ENCODE results near the gene ENOSF1. TPM values are rescaled to one million over a fixed set of nuclear protein-coding genes. Genes with fewer than 3 reads are reported as not detected.

ENOSF1 gene
- total RNA-seq, 2 experiments from 2014 or later, result 37.8 to 40.1 TPM

- Mint-ChIP-seq H3K9me3 (no peaks in the 10 kb centered on the region), H3K27me3 (peaks cover 61% of the 10 kb centered on the region), H3K4me3 (no peak overlapping the region), H3K27ac (no peak overlapping the region), H3K36me3 (ENCODE audit: low read depth) (no peaks in the 10 kb centered on the region), H3K4me1 (ENCODE audit: low read depth) (peaks cover 17% of the 10 kb centered on the region)
- POLR2A ChIA-PET, result no interaction called here
- no peak for DNase-seq
- Histone ChIP-seq H3K9me3 (ENCODE audit: control insufficient read depth in 1 of 2, insufficient read depth in 1 of 2, low read length in 2 of 2) (peaks cover 0 to 9% of the 10 kb centered on the region in 2 experiments), H3K27ac (ENCODE audit: low read depth in 1 of 2, low read length in 2 of 2) (no peak overlapping the region), H3K27me3 (ENCODE audit: control insufficient read depth in 1 of 2, insufficient read depth in 2 of 2, low read length in 2 of 2) (peaks cover 3 to 13% of the 10 kb centered on the region in 2 experiments), H3K4me1 (ENCODE audit: insufficient read depth, low read length) (peaks cover 22% of the 10 kb centered on the region), H3K4me3 (ENCODE audit: low read length) (no peak overlapping the region), H3K36me3 (ENCODE audit: insufficient read depth, low read length) (no peaks in the 10 kb centered on the region)
- TF ChIP-seq, protein P1, sequence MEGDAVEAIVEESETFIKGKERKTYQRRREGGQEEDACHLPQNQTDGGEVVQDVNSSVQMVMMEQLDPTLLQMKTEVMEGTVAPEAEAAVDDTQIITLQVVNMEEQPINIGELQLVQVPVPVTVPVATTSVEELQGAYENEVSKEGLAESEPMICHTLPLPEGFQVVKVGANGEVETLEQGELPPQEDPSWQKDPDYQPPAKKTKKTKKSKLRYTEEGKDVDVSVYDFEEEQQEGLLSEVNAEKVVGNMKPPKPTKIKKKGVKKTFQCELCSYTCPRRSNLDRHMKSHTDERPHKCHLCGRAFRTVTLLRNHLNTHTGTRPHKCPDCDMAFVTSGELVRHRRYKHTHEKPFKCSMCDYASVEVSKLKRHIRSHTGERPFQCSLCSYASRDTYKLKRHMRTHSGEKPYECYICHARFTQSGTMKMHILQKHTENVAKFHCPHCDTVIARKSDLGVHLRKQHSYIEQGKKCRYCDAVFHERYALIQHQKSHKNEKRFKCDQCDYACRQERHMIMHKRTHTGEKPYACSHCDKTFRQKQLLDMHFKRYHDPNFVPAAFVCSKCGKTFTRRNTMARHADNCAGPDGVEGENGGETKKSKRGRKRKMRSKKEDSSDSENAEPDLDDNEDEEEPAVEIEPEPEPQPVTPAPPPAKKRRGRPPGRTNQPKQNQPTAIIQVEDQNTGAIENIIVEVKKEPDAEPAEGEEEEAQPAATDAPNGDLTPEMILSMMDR (IDR thresholded peaks at IDR 0.05), result no peak
- CTCF ChIA-PET, result no interaction called here
- intact Hi-C loops (cut with DNase I, micrococcal nuclease), result no loop called here
- no peak for ATAC-seq (ENCODE audit: poor library complexity)
These were observed 57.8 kb downstream of the ENOSF1 start for GRCh38 chr18:654601-655000.

DNA sequence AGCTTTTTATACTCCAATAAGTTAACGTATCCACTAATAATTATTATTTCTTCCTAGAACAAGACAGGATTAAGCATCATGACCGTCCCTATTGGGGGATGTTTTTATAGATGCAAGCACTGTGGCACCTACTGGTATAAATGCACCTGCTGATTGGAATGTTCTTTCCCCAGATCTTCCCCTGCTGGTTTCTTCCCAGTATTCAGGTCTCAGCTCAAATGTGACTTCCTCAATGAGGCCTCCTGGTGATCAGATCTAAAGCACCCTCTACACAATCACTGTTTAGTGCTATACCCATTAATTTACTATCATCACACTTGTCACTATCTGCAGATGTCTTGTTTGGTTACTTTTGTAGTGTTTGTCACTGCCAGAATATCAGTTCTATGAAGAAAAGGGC lies 58.9 kb downstream of the ENOSF1 start:
- Mint-ChIP-seq H3K27me3 (peaks cover 54% of the 10 kb centered on the region), H3K27ac (no peak overlapping the region), H3K36me3 (ENCODE audit: low read depth) (no peaks in the 10 kb centered on the region), H3K4me3 (no peak overlapping the region), H3K9me3 (no peaks in the 10 kb centered on the region), H3K4me1 (ENCODE audit: low read depth) (peaks cover 7% of the 10 kb centered on the region)
- TF ChIP-seq, protein P1 (IDR thresholded peaks at IDR 0.05), result no peak
- Histone ChIP-seq H3K27me3 (ENCODE audit: control insufficient read depth in 1 of 2, insufficient read depth in 2 of 2, low read length in 2 of 2) (peaks cover 0 to 13% of the 10 kb centered on the region in 2 experiments), H3K27ac (ENCODE audit: low read depth in 1 of 2, low read length in 2 of 2) (no peak overlapping the region), H3K4me1 (ENCODE audit: insufficient read depth, low read length) (peaks cover 14% of the 10 kb centered on the region), H3K4me3 (ENCODE audit: low read length) (no peak overlapping the region), H3K36me3 (ENCODE audit: insufficient read depth, low read length) (no peaks in the 10 kb centered on the region), H3K9me3 (ENCODE audit: control insufficient read depth in 1 of 2, insufficient read depth in 1 of 2, low read length in 2 of 2) (peaks cover 0 to 7% of the 10 kb centered on the region in 2 experiments)
- no peak for DNase-seq
- ATAC-seq (ENCODE audit: poor library complexity), result no peak
- POLR2A ChIA-PET, result no interaction called here
- intact Hi-C loops (cut with DNase I, micrococcal nuclease), result no loop called here
- CTCF ChIA-PET, result no interaction called here

GRCh38 chr18:652131-652530 lies 60.3 kb downstream of the ENOSF1 start:
- Histone ChIP-seq H3K27me3 (ENCODE audit: control insufficient read depth in 1 of 2, insufficient read depth in 2 of 2, low read length in 2 of 2) (peaks cover 0 to 11% of the 10 kb centered on the region in 2 experiments), H3K36me3 (ENCODE audit: insufficient read depth, low read length) (no peaks in the 10 kb centered on the region), H3K27ac (ENCODE audit: low read depth in 1 of 2, low read length in 2 of 2) (no peak overlapping the region), H3K9me3 (ENCODE audit: control insufficient read depth in 1 of 2, insufficient read depth in 1 of 2, low read length in 2 of 2) (no peaks in the 10 kb centered on the region), H3K4me1 (ENCODE audit: insufficient read depth, low read length) (peaks cover 5% of the 10 kb centered on the region), H3K4me3 (ENCODE audit: low read length) (no peak overlapping the region)
- ChIA-PET CTCF (no interaction called here), POLR2A (no interaction called here)
- no peaks in the 10 kb centered on the region for H3K36me3 Mint-ChIP-seq (ENCODE audit: low read depth)
- H3K27me3 Mint-ChIP-seq, result peaks cover 48% of the 10 kb centered on the region
- no peak overlapping the region for H3K4me3 Mint-ChIP-seq
- intact Hi-C loops (cut with DNase I, micrococcal nuclease), result no loop called here
- no peak for DNase-seq
- ATAC-seq (ENCODE audit: poor library complexity), result no peak
- no peak overlapping the region for H3K27ac Mint-ChIP-seq
- H3K4me1 Mint-ChIP-seq (ENCODE audit: low read depth), result peaks cover 7% of the 10 kb centered on the region
- TF ChIP-seq, protein P1 (IDR thresholded peaks at IDR 0.05), result no peak
- no peaks in the 10 kb centered on the region for H3K9me3 Mint-ChIP-seq
